Measurements from ENCODE around the gene POU2AF1. TPM values are rescaled to one million over a fixed set of nuclear protein-coding genes. Genes with fewer than 3 reads are reported as not detected.

The POU2AF1 gene
- total RNA-seq, 1 donor from 2014 or later, result not detected

GRCh38 chr11:111366560-111367410 is 12.3 kb downstream of the POU2AF1 start:
- DNase-seq (ENCODE audit: extremely low spot score, unreplicated experiment), result no peak
- no peak overlapping the region for H3K27ac Mint-ChIP-seq (ENCODE audit: unreplicated experiment)
- peaks cover 9% of the 10 kb centered on the region for H3K27me3 Mint-ChIP-seq (ENCODE audit: unreplicated experiment)
- no peak overlapping the region for H3K4me3 Mint-ChIP-seq (ENCODE audit: unreplicated experiment)
- H3K4me1 Mint-ChIP-seq (ENCODE audit: unreplicated experiment), result no peaks in the 10 kb centered on the region
- TF ChIP-seq CTCF (IDR thresholded peaks at IDR 0.05), result no peak
- H3K36me3 Mint-ChIP-seq (ENCODE audit: unreplicated experiment), result no peaks in the 10 kb centered on the region
- no peaks in the 10 kb centered on the region for H3K9me3 Mint-ChIP-seq (ENCODE audit: unreplicated experiment)

DNA sequence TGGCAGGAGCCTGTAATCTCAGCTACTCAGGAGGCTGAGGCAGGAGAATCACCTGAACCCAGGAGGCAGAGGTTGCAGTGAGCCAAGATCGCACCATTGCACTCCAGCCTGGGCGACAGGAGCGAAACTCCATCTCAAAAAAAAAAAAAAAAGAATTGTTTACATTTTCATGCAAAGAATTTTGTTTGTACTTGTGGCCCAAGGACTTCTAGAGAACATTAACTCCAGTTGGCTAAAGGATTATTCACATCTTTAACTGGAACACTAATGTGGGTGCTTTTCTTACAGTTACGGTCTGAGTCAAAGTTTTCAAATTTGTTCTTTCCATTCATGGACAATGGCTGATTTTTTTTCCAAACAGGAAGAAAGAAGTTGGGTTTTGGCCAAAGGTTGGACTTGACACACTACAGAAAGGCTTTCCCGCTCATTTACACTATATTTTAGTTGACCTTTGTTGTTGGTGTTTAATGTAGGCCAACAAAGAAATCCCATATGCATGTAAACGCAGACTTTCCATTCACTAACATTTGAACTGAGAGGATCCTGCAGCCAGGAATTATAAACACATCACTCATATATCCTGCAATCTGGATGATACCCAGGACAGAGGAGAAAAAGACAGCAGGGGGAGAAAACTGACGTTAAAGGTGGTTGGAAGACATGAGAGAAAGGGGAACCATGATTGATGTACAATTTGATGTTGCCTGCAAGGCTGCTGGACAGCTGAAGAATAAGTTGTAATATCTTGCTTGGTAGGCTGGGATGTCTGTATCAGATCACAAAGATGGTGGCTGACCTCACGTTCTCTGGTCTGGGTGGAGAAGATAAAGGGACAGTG is 13.1 kb downstream of the POU2AF1 start:
- H3K9me3 Mint-ChIP-seq (ENCODE audit: unreplicated experiment), result no peaks in the 10 kb centered on the region
- no peaks in the 10 kb centered on the region for H3K36me3 Mint-ChIP-seq (ENCODE audit: unreplicated experiment)
- no peaks in the 10 kb centered on the region for H3K4me1 Mint-ChIP-seq (ENCODE audit: unreplicated experiment)
- H3K27ac Mint-ChIP-seq (ENCODE audit: unreplicated experiment), result no peak overlapping the region
- TF ChIP-seq CTCF (IDR thresholded peaks at IDR 0.05), result no peak
- H3K27me3 Mint-ChIP-seq (ENCODE audit: unreplicated experiment), result peaks cover under 1% of the 10 kb centered on the region
- no peak overlapping the region for H3K4me3 Mint-ChIP-seq (ENCODE audit: unreplicated experiment)
- DNase-seq (ENCODE audit: extremely low spot score, unreplicated experiment), result no peak

- Mint-ChIP-seq H3K27ac (ENCODE audit: unreplicated experiment) (no peak overlapping the region), H3K27me3 (ENCODE audit: unreplicated experiment) (no peaks in the 10 kb centered on the region), H3K36me3 (ENCODE audit: unreplicated experiment) (no peaks in the 10 kb centered on the region), H3K9me3 (ENCODE audit: unreplicated experiment) (no peaks in the 10 kb centered on the region), H3K4me1 (ENCODE audit: unreplicated experiment) (no peaks in the 10 kb centered on the region), H3K4me3 (ENCODE audit: unreplicated experiment) (no peak overlapping the region)
- TF ChIP-seq CTCF (IDR thresholded peaks at IDR 0.05), result no peak
- no peak for DNase-seq (ENCODE audit: extremely low spot score, unreplicated experiment)
Observed at GRCh38 chr11:111364503-111364902, 14.6 kb downstream of the POU2AF1 start.

DNA sequence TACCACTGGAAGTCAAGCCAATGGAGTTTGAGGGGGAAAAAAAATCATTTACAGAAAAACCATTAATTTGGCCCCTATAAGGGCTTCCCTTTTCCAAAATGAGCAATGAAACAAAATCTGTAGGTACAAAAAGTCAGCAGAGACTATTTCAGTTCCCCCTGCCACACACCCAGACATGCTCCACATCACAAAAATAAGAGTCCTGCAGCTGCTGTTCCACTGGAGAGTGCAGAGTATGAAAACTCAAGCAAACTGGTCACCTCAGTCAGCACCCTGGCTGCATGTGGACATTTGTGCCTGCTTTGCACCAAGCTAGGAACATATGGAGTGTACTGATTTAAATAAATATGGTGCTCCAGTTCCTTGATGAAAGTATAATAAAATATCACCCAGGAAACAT is 15.1 kb downstream of the POU2AF1 start:
- Mint-ChIP-seq H3K4me1 (ENCODE audit: unreplicated experiment) (no peaks in the 10 kb centered on the region), H3K4me3 (ENCODE audit: unreplicated experiment) (no peak overlapping the region), H3K27ac (ENCODE audit: unreplicated experiment) (no peak overlapping the region), H3K9me3 (ENCODE audit: unreplicated experiment) (no peaks in the 10 kb centered on the region), H3K36me3 (ENCODE audit: unreplicated experiment) (no peaks in the 10 kb centered on the region), H3K27me3 (ENCODE audit: unreplicated experiment) (no peaks in the 10 kb centered on the region)
- DNase-seq (ENCODE audit: extremely low spot score, unreplicated experiment), result no peak
- no peak for TF ChIP-seq CTCF (IDR thresholded peaks at IDR 0.05)

DNA sequence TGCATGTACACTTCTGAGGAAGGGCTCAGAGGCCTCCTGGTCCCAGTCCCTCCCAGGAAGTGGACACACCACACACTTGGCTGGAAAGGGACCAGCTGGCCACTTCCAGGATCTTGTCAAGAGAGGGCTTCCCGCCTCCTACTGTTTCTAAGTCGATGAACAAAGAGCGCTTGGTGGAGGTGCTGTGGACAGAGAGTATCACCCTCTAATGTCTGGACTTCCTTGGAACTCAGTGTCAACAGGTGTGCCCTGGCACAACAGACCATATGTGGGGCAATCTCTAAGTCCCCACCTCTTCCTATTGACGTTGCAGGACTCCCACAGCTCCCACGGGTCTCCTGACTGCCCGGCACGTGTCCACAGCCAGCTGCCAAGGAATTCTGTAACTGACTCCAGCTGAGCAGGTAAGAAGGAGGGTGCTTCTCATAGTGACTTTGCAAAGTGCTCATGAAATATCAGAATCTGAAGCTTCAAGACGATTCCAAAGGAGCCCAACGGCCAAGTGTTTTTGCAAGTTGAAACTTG is 16.1 kb downstream of the POU2AF1 start:
- Mint-ChIP-seq H3K4me1 (ENCODE audit: unreplicated experiment) (no peaks in the 10 kb centered on the region), H3K36me3 (ENCODE audit: unreplicated experiment) (no peaks in the 10 kb centered on the region)

More for the DNA sequence above, 16.1 kb downstream of the POU2AF1 start:
- no peak overlapping the region for H3K4me3 Mint-ChIP-seq (ENCODE audit: unreplicated experiment)
- H3K9me3 Mint-ChIP-seq (ENCODE audit: unreplicated experiment), result no peaks in the 10 kb centered on the region
- no peak for DNase-seq (ENCODE audit: extremely low spot score, unreplicated experiment)
- H3K27ac Mint-ChIP-seq (ENCODE audit: unreplicated experiment), result no peak overlapping the region
- no peaks in the 10 kb centered on the region for H3K27me3 Mint-ChIP-seq (ENCODE audit: unreplicated experiment)
- no peak for TF ChIP-seq CTCF (IDR thresholded peaks at IDR 0.05)
